Esophagus squamous epithelium (tissue), 4 donors: ENCODE measurements around the gene ADAM10.

Source experiments
- POLR2A ChIP-seq, 4 donors: fragments of 450-650 bp; IDR thresholded peaks; one replicate each; pipeline ENCODE4 v1.6.1; 2017; ENCODE audit warnings: antibody characterized with exemption in 4 of 4, mild to moderate bottlenecking in 4 of 4, moderate library complexity in 3 of 4
- TF ChIP-seq, protein P1 (sequence below), 6 experiments: fragments of 450-650 bp in 4 of 6; fragments of 200-600 bp in 2 of 6; sonication (generic) in 2 of 6; IDR thresholded peaks; one replicate each; pipeline ENCODE4 v1.5.1; 2016 to 2019; ENCODE audit warnings: antibody characterized with exemption in 6 of 6, mild to moderate bottlenecking in 4 of 6, moderate library complexity in 4 of 6

GRCh38 chr15:58629625-58630024 lies 119.9 kb downstream of the ADAM10 start:
- TF ChIP-seq, protein P1, sequence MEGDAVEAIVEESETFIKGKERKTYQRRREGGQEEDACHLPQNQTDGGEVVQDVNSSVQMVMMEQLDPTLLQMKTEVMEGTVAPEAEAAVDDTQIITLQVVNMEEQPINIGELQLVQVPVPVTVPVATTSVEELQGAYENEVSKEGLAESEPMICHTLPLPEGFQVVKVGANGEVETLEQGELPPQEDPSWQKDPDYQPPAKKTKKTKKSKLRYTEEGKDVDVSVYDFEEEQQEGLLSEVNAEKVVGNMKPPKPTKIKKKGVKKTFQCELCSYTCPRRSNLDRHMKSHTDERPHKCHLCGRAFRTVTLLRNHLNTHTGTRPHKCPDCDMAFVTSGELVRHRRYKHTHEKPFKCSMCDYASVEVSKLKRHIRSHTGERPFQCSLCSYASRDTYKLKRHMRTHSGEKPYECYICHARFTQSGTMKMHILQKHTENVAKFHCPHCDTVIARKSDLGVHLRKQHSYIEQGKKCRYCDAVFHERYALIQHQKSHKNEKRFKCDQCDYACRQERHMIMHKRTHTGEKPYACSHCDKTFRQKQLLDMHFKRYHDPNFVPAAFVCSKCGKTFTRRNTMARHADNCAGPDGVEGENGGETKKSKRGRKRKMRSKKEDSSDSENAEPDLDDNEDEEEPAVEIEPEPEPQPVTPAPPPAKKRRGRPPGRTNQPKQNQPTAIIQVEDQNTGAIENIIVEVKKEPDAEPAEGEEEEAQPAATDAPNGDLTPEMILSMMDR (IDR thresholded peaks at IDR 0.05): no peak
- no peak for TF ChIP-seq POLR2A (IDR thresholded peaks at IDR 0.05)
